Measurements from ENCODE around the gene ACACA.

The ACACA gene

GRCh38 chr17:37284191-37284590 is 122.4 kb downstream of the ACACA start:
- no peak for DNase-seq

GRCh38 chr17:37283414-37283961 is 123.1 kb downstream of the ACACA start:
- DNase-seq = no peak

GRCh38 chr17:37280841-37281240 is 125.8 kb downstream of the ACACA start:
- no peak for DNase-seq

DNA sequence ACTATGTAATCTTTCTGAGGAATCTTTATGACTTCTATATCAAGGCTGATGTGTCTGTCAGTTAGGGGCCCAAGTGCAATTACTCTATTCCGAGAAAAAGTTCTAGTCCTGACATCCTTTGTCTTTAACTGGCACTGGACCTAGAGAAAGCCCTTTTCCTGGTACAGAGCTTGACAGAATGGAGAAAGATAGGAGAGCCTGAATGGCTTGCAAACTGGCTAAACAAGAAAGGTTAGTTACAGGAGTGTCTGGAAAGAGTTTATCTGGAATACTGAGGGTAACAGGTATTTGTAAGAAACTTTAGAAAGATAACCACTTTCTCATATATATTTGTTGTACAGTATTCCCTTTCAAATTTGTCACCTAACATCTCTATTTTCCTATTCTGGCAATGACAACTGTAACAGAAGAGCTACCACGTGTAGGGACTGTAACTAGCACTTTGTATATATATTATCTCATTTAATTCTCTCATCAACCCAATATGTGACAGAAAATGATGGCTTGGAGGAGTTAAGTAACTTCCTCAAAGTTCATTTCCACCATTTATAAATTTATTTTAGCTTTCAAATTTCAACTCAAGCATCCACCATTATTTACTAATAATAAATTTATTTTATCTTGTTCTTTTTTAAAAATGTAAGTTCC is 128.3 kb downstream of the ACACA start:
- no peak for DNase-seq

GRCh38 chr17:37276475-37276874 is 130.2 kb downstream of the ACACA start:
- DNase-seq = no peak

- DNase-seq = no peak
Measured at GRCh38 chr17:37274461-37274860, 132.2 kb downstream of the ACACA start.

- DNase-seq = no peak
Measured at GRCh38 chr17:37273409-37274051, 133.1 kb downstream of the ACACA start.

- DNase-seq = no peak
Measured at GRCh38 chr17:37265446-37266173, 141.0 kb downstream of the ACACA start.

DNA sequence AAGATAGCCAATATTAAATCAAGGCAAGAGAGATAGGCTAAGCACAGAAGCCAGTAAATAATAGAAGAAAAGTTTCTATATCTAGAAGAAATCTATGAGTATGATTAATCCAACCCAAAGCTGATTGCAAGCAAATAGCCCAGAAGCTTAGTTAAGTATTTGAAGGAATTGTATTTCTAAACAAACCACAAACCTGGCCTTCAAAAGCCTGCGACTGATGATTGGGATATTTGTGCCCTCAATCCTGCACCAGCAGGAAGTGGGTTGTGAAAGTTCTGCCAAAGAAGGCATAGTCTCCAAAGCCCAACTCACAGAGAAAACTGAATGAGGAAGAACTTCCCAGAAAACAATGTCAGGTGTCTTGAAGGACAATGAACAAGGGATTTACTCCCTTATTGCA is 145.3 kb downstream of the ACACA start:
- DNase-seq = no peak

GRCh38 chr17:37259030-37259735 is 147.5 kb downstream of the ACACA start:
- no peak for DNase-seq

DNA sequence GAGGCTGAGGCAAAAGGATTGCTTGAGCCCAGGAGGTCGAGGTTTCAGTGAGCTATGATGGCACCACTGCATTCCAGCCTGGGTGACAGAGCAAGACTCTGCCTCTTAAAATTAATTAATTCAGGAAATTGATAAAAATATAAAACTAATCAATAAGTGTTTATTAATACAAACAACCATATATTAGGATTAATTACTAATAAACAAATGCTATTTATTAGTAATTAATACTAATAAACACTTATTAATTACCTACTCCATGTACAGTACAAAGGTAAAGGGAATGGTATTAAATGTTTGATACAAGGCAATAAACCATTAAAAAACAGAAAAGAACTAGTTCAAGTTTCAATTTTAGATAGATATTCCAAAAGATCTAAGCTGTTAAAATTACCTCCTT is 150.0 kb downstream of the ACACA start:
- DNase-seq = no peak

GRCh38 chr17:37255432-37255831 is 151.2 kb downstream of the ACACA start:
- no peak for DNase-seq

- no peak for DNase-seq
Measured at GRCh38 chr17:37247825-37248224, 158.8 kb downstream of the ACACA start.

- no peak for DNase-seq
Measured at GRCh38 chr17:37246085-37246484, 160.6 kb downstream of the ACACA start.

DNA sequence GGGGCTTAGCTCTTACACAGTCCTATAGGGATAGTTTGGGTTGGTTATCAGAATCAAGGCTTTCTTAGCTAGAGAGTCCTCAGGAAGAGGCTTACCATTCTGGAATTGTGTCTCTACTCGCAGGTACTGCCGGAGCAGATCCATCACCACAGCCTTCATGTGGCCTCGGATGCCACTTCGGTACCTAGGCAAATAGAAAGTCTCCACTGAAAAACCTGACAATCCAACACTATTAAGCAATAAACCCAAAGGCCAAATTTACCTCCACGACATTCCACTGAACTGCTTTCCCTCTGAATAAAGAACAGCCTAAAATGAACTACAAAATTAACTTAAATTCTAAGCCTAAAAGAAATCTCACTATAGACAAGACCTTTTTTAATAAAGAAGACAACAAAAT is 166.3 kb downstream of the ACACA start:
- no peak for DNase-seq

DNA sequence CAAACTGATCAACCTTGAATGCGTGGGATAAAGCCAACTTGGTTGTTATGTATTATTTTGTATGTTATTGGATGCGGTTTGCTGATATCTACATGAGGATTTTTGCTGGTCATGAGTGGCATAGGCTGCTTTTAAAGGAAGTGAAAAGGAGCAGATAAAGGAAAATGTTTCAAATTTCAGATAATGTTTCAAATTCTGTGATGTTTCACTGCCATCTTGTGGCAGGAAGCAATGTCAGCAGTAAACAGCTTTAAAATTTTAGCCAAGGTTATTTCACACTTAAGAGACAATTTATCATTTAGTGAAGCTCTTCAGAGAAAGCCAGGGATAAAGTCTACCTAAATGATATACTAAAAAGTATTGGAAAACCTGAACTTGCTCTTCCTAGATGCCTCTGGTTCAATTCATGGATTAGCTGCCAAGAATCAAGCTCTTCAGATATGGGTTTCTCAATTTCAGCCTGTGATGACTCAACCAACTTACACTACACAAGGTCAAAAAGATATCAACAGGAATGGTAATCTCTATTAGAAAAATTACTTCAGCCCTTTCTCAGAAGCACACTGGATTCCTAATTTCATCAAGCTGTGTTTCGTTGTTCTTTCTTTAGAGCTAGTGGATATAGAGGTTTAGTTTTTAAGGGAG is 166.8 kb downstream of the ACACA start:
- no peak for DNase-seq

- DNase-seq = no peak
Measured at GRCh38 chr17:37234106-37234505, 172.5 kb downstream of the ACACA start.

DNA sequence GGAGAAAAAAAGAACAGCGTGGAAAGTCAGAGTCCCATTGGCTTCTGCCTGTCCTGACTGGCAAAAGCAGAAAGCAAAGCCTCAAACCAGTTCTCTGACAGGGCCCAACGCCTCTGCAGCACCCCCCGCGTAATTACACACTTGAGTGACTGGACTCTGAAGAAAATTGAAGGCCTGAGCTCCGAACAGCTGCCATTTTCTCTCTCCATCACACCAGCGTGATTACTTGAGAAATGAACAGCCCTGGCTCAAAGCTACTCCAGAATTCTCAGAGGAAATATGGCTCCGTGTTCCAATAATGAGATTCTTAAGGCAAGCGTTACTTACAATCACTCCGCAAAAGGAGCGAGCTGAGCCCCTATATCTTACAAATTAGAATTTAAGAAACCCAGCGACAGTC is 173.6 kb downstream of the ACACA start:
- DNase-seq = no peak

- no peak for DNase-seq
Measured at GRCh38 chr17:37231887-37232286, 174.7 kb downstream of the ACACA start.

GRCh38 chr17:37230633-37231032 is 176.0 kb downstream of the ACACA start:
- DNase-seq = no peak

DNA sequence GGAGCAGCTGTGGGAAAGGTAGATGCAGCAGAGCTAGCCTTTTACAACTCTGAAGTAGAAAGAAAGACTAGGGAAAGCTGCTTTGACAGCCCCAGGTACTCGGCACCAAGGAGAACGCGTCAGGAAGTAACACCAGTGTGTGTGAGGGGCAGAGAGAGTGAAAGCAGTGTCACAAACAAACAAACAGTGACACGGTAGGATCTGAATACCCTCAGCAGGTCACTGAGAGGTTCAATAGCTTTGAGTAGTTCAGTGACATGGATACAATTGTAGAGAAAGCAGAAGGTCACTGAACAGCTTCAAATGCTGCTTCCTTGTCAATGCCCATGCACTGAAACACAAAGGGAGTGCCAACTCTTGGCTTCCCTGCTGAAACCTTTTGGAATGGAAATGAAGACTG is 181.2 kb downstream of the ACACA start:
- no peak for DNase-seq

DNA sequence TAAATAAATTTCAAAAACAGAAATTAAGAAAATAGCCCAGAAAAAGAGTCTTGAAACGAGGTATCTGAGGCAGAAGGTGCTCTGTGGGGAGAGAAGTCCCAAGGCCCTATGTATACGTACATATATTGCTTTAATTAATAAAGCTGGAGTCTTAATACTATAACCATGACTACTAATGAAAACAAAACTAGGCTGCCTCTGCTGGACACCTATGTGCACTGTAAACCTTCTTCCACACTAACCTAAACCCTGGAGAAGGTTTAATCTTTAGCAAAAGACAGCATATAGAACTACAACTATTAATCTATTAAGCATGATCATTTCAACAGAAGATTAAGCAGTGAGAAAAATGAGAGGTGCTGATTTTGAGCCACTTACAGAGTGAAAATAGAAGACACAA is 184.8 kb downstream of the ACACA start:
- no peak for DNase-seq

GRCh38 chr17:37220607-37220953 is 186.1 kb downstream of the ACACA start:
- no peak for DNase-seq
